Measurements from ENCODE around the gene CLDND2.
A peak's percentile ranks its signal among the peaks of the same experiment; 100 is the strongest.

The CLDND2 gene

GRCh38 chr19:51351266-51351990 lies 17.4 kb downstream of the CLDND2 start:
- DNase-seq (ENCODE audit: low spot score) = no peak
- no peaks in the 10 kb centered on the region for H3K9me3 ChIP-seq (ENCODE audit: severe bottlenecking)
- H3K4me3 ChIP-seq (ENCODE audit: severe bottlenecking) = no peak overlapping the region
- no peak for ATAC-seq (ENCODE audit: low read depth)
- no peak for TF ChIP-seq CTCF (IDR thresholded peaks at IDR 0.05; ENCODE audit: poor library complexity, severe bottlenecking)
- H3K27ac ChIP-seq (ENCODE audit: poor library complexity, severe bottlenecking) = peak overlapping the region; percentile 7
- peaks cover 5% of the 10 kb centered on the region for H3K4me1 ChIP-seq (ENCODE audit: insufficient read depth, poor library complexity, severe bottlenecking)
- peaks cover 42% of the 10 kb centered on the region for H3K36me3 ChIP-seq (ENCODE audit: low read depth)
- no peaks in the 10 kb centered on the region for H3K27me3 ChIP-seq (ENCODE audit: insufficient read depth, poor library complexity, severe bottlenecking)

GRCh38 chr19:51347209-51347928 lies 21.4 kb downstream of the CLDND2 start:
- Histone ChIP-seq H3K27ac (ENCODE audit: poor library complexity, severe bottlenecking) (no peak overlapping the region), H3K4me3 (ENCODE audit: severe bottlenecking) (no peak overlapping the region), H3K9me3 (ENCODE audit: severe bottlenecking) (no peaks in the 10 kb centered on the region), H3K27me3 (ENCODE audit: insufficient read depth, poor library complexity, severe bottlenecking) (no peaks in the 10 kb centered on the region), H3K36me3 (ENCODE audit: low read depth) (peaks cover 45% of the 10 kb centered on the region), H3K4me1 (ENCODE audit: insufficient read depth, poor library complexity, severe bottlenecking) (peaks cover 5% of the 10 kb centered on the region)
- DNase-seq (ENCODE audit: low spot score) (no peak), ATAC-seq (ENCODE audit: low read depth) (no peak)
- TF ChIP-seq CTCF (IDR thresholded peaks at IDR 0.05; ENCODE audit: poor library complexity, severe bottlenecking) = no peak

GRCh38 chr19:51346742-51347141 lies 22.1 kb downstream of the CLDND2 start:
- peaks cover 45% of the 10 kb centered on the region for H3K36me3 ChIP-seq (ENCODE audit: low read depth)
- H3K4me3 ChIP-seq (ENCODE audit: severe bottlenecking) = no peak overlapping the region
- ATAC-seq (ENCODE audit: low read depth) = no peak
- DNase-seq (ENCODE audit: low spot score) = no peak
- H3K9me3 ChIP-seq (ENCODE audit: severe bottlenecking) = no peaks in the 10 kb centered on the region
- TF ChIP-seq CTCF (IDR thresholded peaks at IDR 0.05; ENCODE audit: poor library complexity, severe bottlenecking) = no peak
- H3K27ac ChIP-seq (ENCODE audit: poor library complexity, severe bottlenecking) = no peak overlapping the region
- no peaks in the 10 kb centered on the region for H3K27me3 ChIP-seq (ENCODE audit: insufficient read depth, poor library complexity, severe bottlenecking)
- H3K4me1 ChIP-seq (ENCODE audit: insufficient read depth, poor library complexity, severe bottlenecking) = peaks cover 5% of the 10 kb centered on the region

DNA sequence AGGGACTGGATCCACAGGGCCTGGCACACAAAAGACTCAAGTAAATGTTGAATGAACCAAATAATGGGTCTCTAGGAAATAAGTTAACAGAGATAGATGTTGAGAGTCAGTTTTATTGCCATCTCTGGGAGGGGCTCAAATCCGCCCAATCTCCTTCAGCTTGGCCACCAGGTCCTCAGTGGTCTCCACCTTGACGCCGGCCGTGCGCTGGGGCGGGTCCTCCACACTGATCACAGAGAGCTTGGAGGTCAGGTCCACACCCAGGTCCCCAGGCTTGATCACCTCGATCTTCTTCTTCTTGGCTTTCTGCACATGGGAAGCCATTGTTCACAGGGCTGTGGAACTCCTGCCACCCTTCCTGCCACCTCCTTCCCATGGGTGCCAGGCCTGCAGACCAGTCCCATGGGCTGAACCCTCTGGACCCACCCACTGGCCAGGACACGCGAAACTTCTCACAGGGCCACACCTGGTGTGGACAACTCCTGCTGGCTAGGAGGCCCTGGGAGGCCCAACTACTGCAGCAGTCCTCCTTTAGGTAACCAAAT lies 23.7 kb downstream of the CLDND2 start:
- ATAC-seq (ENCODE audit: low read depth) = no peak
- no peak for DNase-seq (ENCODE audit: low spot score)
- Histone ChIP-seq H3K36me3 (ENCODE audit: low read depth) (peaks cover 33% of the 10 kb centered on the region), H3K4me3 (ENCODE audit: severe bottlenecking) (no peak overlapping the region), H3K27ac (ENCODE audit: poor library complexity, severe bottlenecking) (no peak overlapping the region), H3K4me1 (ENCODE audit: insufficient read depth, poor library complexity, severe bottlenecking) (peaks cover under 1% of the 10 kb centered on the region), H3K27me3 (ENCODE audit: insufficient read depth, poor library complexity, severe bottlenecking) (no peaks in the 10 kb centered on the region), H3K9me3 (ENCODE audit: severe bottlenecking) (no peaks in the 10 kb centered on the region)
- no peak for TF ChIP-seq CTCF (IDR thresholded peaks at IDR 0.05; ENCODE audit: poor library complexity, severe bottlenecking)
